ENCODE data around the gene CREBZF. TPM values are rescaled to one million over a fixed set of nuclear protein-coding genes. Genes with fewer than 3 reads are reported as not detected.

The CREBZF gene
- total and polyA plus RNA-seq, 9 of the 15 experiments (the other 6 are each of a cell fraction or from before 2014, with no cell fraction given): 7.2 to 70.2 (median 40.5) TPM

DNA sequence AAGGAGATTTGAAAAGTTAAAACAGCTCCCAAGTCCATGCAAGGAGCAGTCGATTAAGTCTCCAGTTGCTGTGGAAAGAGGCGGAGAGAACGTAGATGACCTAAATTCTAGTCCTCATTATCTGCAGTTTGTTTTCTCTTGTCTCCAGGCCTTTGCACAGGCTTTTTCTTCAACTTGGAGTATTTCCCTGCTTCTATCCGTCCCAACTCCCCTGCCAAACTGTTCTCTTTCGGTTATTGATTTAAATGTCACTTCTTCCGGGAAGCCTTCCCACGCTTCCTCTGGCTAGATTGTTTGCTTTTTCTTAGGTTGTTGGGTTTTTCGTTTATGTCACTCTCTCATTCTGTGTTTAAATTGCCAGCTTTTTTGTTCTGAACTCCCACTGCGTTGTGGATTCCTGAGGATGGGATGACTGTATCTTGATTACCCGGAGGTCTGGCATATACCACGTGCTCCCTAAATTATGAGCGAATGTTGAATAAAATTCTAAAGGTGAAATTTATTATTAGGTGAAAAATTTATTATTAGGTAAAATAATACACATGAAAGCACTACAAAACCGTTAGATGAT, 36.1 kb downstream of the CREBZF start (continued):
- TF ChIP-seq GABPA (tag; conservative IDR thresholded peaks at IDR 0.05; ENCODE audit: low read depth): 0 out of 2 replicates have a peak, but pooled peaks have one; percentile 3
- TF ChIP-seq ADNP (tag; IDR thresholded peaks at IDR 0.05): no peak
- TF ChIP-seq, protein P1, sequence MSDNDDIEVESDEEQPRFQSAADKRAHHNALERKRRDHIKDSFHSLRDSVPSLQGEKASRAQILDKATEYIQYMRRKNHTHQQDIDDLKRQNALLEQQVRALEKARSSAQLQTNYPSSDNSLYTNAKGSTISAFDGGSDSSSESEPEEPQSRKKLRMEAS (CRISPR knock-in tag; IDR thresholded peaks at IDR 0.05): no peak
- TF ChIP-seq RBFOX2 (IDR thresholded peaks at IDR 0.05; ENCODE audit: low read depth, low read length): no peak
- TF ChIP-seq SRSF3 (IDR thresholded peaks at IDR 0.05; ENCODE audit: insufficient read depth, low read length): no peak
- TF ChIP-seq, protein P2, sequence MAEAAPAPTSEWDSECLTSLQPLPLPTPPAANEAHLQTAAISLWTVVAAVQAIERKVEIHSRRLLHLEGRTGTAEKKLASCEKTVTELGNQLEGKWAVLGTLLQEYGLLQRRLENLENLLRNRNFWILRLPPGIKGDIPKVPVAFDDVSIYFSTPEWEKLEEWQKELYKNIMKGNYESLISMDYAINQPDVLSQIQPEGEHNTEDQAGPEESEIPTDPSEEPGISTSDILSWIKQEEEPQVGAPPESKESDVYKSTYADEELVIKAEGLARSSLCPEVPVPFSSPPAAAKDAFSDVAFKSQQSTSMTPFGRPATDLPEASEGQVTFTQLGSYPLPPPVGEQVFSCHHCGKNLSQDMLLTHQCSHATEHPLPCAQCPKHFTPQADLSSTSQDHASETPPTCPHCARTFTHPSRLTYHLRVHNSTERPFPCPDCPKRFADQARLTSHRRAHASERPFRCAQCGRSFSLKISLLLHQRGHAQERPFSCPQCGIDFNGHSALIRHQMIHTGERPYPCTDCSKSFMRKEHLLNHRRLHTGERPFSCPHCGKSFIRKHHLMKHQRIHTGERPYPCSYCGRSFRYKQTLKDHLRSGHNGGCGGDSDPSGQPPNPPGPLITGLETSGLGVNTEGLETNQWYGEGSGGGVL (CRISPR knock-in tag; IDR thresholded peaks at IDR 0.05): no peak
- TF ChIP-seq, protein P3, sequence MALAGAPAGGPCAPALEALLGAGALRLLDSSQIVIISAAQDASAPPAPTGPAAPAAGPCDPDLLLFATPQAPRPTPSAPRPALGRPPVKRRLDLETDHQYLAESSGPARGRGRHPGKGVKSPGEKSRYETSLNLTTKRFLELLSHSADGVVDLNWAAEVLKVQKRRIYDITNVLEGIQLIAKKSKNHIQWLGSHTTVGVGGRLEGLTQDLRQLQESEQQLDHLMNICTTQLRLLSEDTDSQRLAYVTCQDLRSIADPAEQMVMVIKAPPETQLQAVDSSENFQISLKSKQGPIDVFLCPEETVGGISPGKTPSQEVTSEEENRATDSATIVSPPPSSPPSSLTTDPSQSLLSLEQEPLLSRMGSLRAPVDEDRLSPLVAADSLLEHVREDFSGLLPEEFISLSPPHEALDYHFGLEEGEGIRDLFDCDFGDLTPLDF (CRISPR knock-in tag; IDR thresholded peaks at IDR 0.05): peak; percentile 13
- no peak for TF ChIP-seq ZNF274 (IDR thresholded peaks at IDR 0.05; ENCODE audit: borderline replicate concordance, low read depth, low read length)
- no peak for TF ChIP-seq MEIS2 (IDR thresholded peaks at IDR 0.05; ENCODE audit: partially characterized antibody)
- TF ChIP-seq ZBTB12 (CRISPR knock-in tag; IDR thresholded peaks at IDR 0.05): no peak
- TF ChIP-seq TCF7 (IDR thresholded peaks at IDR 0.05; ENCODE audit: borderline replicate concordance): no peak
- TF ChIP-seq ASH1L (IDR thresholded peaks at IDR 0.05; ENCODE audit: borderline replicate concordance, low read depth, partially characterized antibody): peak; percentile 45
- TF ChIP-seq BCOR (IDR thresholded peaks at IDR 0.05): peak; percentile 52
- no peak for TF ChIP-seq KHSRP (IDR thresholded peaks at IDR 0.05)
- 0 out of 2 replicates have a peak, but pooled peaks have one; percentile 20 for TF ChIP-seq RAD51 (IDR thresholded peaks at IDR 0.05; ENCODE audit: borderline replicate concordance, low read depth)
- peak; percentile 74 to 75 for TF ChIP-seq MNT (conservative IDR thresholded peaks at IDR 0.05)
- no peak; the same call in 1 of the 2 replicates for TF ChIP-seq POLR2H (tag; IDR thresholded peaks at IDR 0.05; ENCODE audit: low read depth)

Measured in K562 (cell line).